K562 (cell line): ENCODE data around the gene PRKAG2. TPM values are rescaled to one million over a fixed set of nuclear protein-coding genes. Genes with fewer than 3 reads are reported as not detected.

ENCODE experiments used
- ATAC-seq: fragments of 200-7000 bp; cut with Tn5 transposase; 3 replicates; pipeline ENCODE4 v1.9.1; 2020; ENCODE audit warnings: moderate library complexity
- BruUV-seq: library from RNA; stranded (reverse); fragments of 400-500 nt; replicated peaks from 2 replicates; lab custom pipeline; 2021; lab: Mats Ljungman, UMichigan
- CTCF ChIA-PET: fragments of 300-600 bp; formaldehyde crosslinking; extraction: SDS; loops from one replicate; lab custom pipeline; 2021; ENCODE audit warnings: low intra/inter-chr PET ratio; lab: Yijun Ruan, JAX
- POLR2A ChIA-PET: fragments of 300-600, 350-650 bp; sonication (Branson Sonifier 250); formaldehyde crosslinking; extraction: SDS; loops from one replicate; lab custom pipeline; 2021; ENCODE audit warnings: antibody characterized with exemption, inconsistent platforms; lab: Yijun Ruan, JAX
- DNase-seq, 4 experiments: peaks; one replicate each; pipeline versions ENCODE4 v3.0.0 to v3.0.0-alpha.2; 2011 to 2018; ENCODE audit warnings: low spot score in 3 of 4, mixed read lengths in 3 of 4; ENCODE audit errors: extremely low read depth in 1 of 4
- FAIRE-seq: peaks from 2 replicates; lab custom pipeline; 2011; peaks lifted over from hg19 to GRCh38; lab: Jason Lieb, UNC
- H2AFZ ChIP-seq: 2 replicates; pipeline ENCODE4 v1.6.0; 2011; ENCODE audit warnings: low read depth, low read length, control low read depth, inconsistent platforms
- H3K27ac ChIP-seq: fragments of 200-600 bp; 3 replicates; pipeline ENCODE4 v1.8.0; 2011; ENCODE audit warnings: low read depth, mild to moderate bottlenecking, control low read depth, inconsistent platforms, low read length, moderate library complexity, mixed read lengths; ENCODE audit errors: extremely low read depth
- H3K27me3 ChIP-seq, 2 experiments: fragments of 300-600 bp in 1 of 2; 2 replicates in 1 of 2; 3 replicates in 1 of 2; pipeline versions ENCODE4 v1.6.0 to v1.8.0; 2011; ENCODE audit warnings: inconsistent platforms in 2 of 2, low read length in 2 of 2, mild to moderate bottlenecking in 1 of 2, mixed read lengths in 1 of 2, moderate library complexity in 1 of 2; ENCODE audit not compliant: control insufficient read depth in 2 of 2, insufficient read depth in 2 of 2
- H3K36me3 ChIP-seq: fragments of 300-600 bp; 3 replicates; pipeline ENCODE4 v1.8.0; 2011; ENCODE audit warnings: mild to moderate bottlenecking, low read length, inconsistent platforms; ENCODE audit not compliant: control insufficient read depth, insufficient read depth
- H3K4me1 ChIP-seq, 2 experiments: fragments of 200-600 bp in 1 of 2; replicated peaks in 1 of 2; 2 replicates in 1 of 2; 3 replicates in 1 of 2; pipeline versions ENCODE4 v1.5.1 to v1.8.0; 2011; ENCODE audit warnings: inconsistent platforms in 2 of 2, low read length in 2 of 2, mild to moderate bottlenecking in 1 of 2, mixed read lengths in 1 of 2, moderate library complexity in 1 of 2; ENCODE audit not compliant: control insufficient read depth in 2 of 2, insufficient read depth in 2 of 2
- H3K4me2 ChIP-seq: 2 replicates; pipeline ENCODE4 v1.6.1; 2011; ENCODE audit warnings: low read length, control low read depth, inconsistent platforms, mixed read lengths; ENCODE audit not compliant: insufficient read depth
- H3K4me3 ChIP-seq: fragments of 200-600 bp; sonication (generic), shearing (Covaris generic); 2 replicates; pipeline ENCODE4 v1.5.1; 2016; ENCODE audit warnings: control low read depth, inconsistent platforms
- H3K79me2 ChIP-seq: fragments of 200-600 bp; 3 replicates; pipeline ENCODE4 v1.8.0; 2011; ENCODE audit warnings: low read length, inconsistent platforms; ENCODE audit not compliant: control insufficient read depth, insufficient read depth
- H3K9ac ChIP-seq, 2 experiments: 2 replicates each; pipeline versions ENCODE4 v1.6.0 to v1.6.1; 2011; ENCODE audit warnings: low read depth in 2 of 2, low read length in 2 of 2, control low read depth in 1 of 2, inconsistent platforms in 1 of 2, mild to moderate bottlenecking in 1 of 2, mixed read lengths in 1 of 2; ENCODE audit not compliant: insufficient read depth in 1 of 2
- H3K9me1 ChIP-seq: one replicate; pipeline ENCODE4 v1.6.0; 2011; ENCODE audit warnings: inconsistent platforms, mild to moderate bottlenecking, low read length, moderate library complexity; ENCODE audit not compliant: control insufficient read depth, insufficient read depth
- H3K9me3 ChIP-seq: replicated peaks from 2 replicates; pipeline ENCODE4 v1.5.1; 2011; ENCODE audit warnings: low read depth, low read length, inconsistent platforms; ENCODE audit not compliant: control insufficient read depth, insufficient read depth
- H4K20me1 ChIP-seq: replicated peaks from 2 replicates; pipeline ENCODE4 v1.6.1; 2011; ENCODE audit warnings: low read length, inconsistent platforms, mixed read lengths; ENCODE audit not compliant: control insufficient read depth, insufficient read depth
- JUN ChIP-seq, 2 experiments: sonication (generic) in 1 of 2; formaldehyde crosslinking in 1 of 2; IDR thresholded peaks; 2 replicates each; pipeline versions ENCODE4 v1.6.1 to v1.8.0; 2012 to 2022; ENCODE audit warnings: borderline replicate concordance in 2 of 2, mild to moderate bottlenecking in 2 of 2, improper control_type of control experiment in 1 of 2, low read depth in 1 of 2, low read length in 1 of 2, missing genetic modification reagents in 1 of 2
- MEIS2 ChIP-seq: fragments of 450-650 bp; IDR thresholded peaks from 2 replicates; pipeline ENCODE4 v1.6.1; 2014; ENCODE audit warnings: mild to moderate bottlenecking; ENCODE audit not compliant: partially characterized antibody
- SREBF2 ChIP-seq: sonication (generic); formaldehyde crosslinking; IDR thresholded peaks from 2 replicates; pipeline ENCODE4 v1.4.0; 2020; ENCODE audit warnings: mild to moderate bottlenecking, missing genetic modification reagents
- ZNF311 ChIP-seq: fragments of 250-450 bp; sonication (Bioruptor Pico); IDR thresholded peaks from 2 replicates; pipeline ENCODE4 v1.4.0; 2020; ENCODE audit warnings: mild to moderate bottlenecking, moderate library complexity
- WGBS: fragments of 100-300 bp; shearing (Covaris generic); methylation state at CpG from one replicate; pipeline ENCODE4 v1.1.6; 2016; ENCODE audit warnings: low coverage, mixed read lengths; ENCODE audit not compliant: insufficient coverage; ENCODE audit errors: missing lambda C conversion rate; 5-methylcytosine and 5-hydroxymethylcytosine counted together
- in situ Hi-C: fragments of 300-500 bp; cut with MboI; formaldehyde crosslinking; loops from 4 replicates; pipeline ENCODE4 v1.15.0; 2018; ENCODE audit warnings: inconsistent platforms, mixed read lengths
- intact Hi-C: fragments of 100-400 bp; cut with micrococcal nuclease; formaldehyde crosslinking; loops from 2 replicates; pipeline ENCODE4 v1.14.2; 2022
- polyA plus RNA-seq, 8 experiments: library from polyadenylated mRNA; depleted of rRNA in 4 of 8; stranded (reverse) in 5 of 8; unstranded in 3 of 8; fragments of >200 nt; fragmentation: Nextera tagmentation in 2 of 8; fragmentation: Illumina TruSeq in 1 of 8; extraction: Ambion mirVana in 2 of 8; extraction: Trizol in 1 of 8; gene quantifications; 2 replicates each; pipeline versions ENCODE4 v1.2.1 to v1.2.3, GENCODE V29; 2011 to 2014; ENCODE audit warnings: inconsistent platforms in 1 of 8, missing spikeins in 1 of 8
- total RNA-seq, 7 experiments: library from RNA; depleted of rRNA in 6 of 7; stranded (reverse); fragments of >200 nt in 6 of 7; fragmentation: Illumina TruSeq in 2 of 7; extraction: Trizol in 2 of 7; gene quantifications; 2 replicates each; pipeline versions ENCODE4 v1.2.1 to v1.2.3, GENCODE V29; 2011 to 2021; ENCODE audit warnings: low replicate concordance in 1 of 7
- TF ChIP-seq, protein P1 (sequence below): fragments of 450-650 bp; conservative IDR thresholded peaks from 2 replicates; pipeline ENCODE4 v1.6.1; 2016; ENCODE audit warnings: missing genetic modification characterization, low read depth, mild to moderate bottlenecking, control low read depth, missing compliant biosample characterization
- TF ChIP-seq, protein P2 (sequence below): fragments of 250-450 bp; sonication (Bioruptor Pico); IDR thresholded peaks from 2 replicates; pipeline ENCODE4 v1.4.0; 2020

The PRKAG2 gene
- total and polyA plus RNA-seq, 9 of the 15 experiments (the other 6 are each of a cell fraction or from before 2014, with no cell fraction given), result 0.99 to 5.6 (median 3.3) TPM

DNA sequence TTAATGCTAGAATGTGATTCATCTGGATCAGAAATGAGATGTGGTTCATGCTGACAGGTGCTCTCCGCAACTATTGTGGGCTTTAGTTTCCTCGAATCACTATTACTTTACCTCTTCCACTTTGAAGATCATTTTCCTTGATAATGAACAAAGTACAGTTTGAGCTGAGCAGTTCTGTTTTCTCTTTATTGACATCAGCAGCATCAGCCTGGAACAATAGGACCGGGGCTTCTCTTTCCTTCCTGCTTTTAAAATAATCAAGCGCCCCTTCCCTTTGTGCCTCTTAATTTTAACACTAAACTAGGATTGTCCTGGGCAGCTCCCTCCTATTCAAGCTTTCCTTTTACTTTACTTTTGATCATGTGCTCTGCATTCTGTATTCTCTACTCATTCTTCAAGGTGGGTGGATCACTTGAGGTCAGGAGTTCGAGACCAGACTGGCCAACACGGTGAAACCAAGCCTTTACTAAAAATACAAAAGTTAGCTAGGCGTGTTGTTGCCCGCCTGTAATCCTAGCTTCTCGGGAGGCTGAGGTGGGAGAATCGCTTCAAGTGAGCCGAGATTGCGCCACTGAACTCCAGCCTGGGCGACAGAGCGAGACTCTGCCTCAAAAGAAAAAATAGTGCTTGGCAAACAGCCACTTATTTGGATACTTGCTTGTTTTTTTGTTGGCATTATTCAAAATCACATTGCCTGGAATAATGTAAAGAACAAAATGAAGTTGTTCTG is 290.2 kb downstream of the PRKAG2 start:
- H3K4me2 ChIP-seq, result no peak overlapping the region
- in situ Hi-C loops, result no loop called here
- no peak overlapping the region for H3K9ac ChIP-seq

More for the DNA sequence above, 290.2 kb downstream of the PRKAG2 start:
- Histone ChIP-seq H4K20me1 (peaks cover 8% of the 10 kb centered on the region), H3K4me1 (no peaks in the 10 kb centered on the region), H3K36me3 (no peaks in the 10 kb centered on the region), H3K9me1 (no peaks in the 10 kb centered on the region), H3K27ac (no peak overlapping the region), H3K9me3 (no peaks in the 10 kb centered on the region)
- no TSS peak for BruUV-seq
- ATAC-seq (no peak), FAIRE-seq (no peak)
- intact Hi-C loops, result no loop called here
- TF ChIP-seq, protein P1, sequence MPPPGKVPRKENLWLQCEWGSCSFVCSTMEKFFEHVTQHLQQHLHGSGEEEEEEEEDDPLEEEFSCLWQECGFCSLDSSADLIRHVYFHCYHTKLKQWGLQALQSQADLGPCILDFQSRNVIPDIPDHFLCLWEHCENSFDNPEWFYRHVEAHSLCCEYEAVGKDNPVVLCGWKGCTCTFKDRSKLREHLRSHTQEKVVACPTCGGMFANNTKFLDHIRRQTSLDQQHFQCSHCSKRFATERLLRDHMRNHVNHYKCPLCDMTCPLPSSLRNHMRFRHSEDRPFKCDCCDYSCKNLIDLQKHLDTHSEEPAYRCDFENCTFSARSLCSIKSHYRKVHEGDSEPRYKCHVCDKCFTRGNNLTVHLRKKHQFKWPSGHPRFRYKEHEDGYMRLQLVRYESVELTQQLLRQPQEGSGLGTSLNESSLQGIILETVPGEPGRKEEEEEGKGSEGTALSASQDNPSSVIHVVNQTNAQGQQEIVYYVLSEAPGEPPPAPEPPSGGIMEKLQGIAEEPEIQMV, result no peak
- TF ChIP-seq, protein P2, sequence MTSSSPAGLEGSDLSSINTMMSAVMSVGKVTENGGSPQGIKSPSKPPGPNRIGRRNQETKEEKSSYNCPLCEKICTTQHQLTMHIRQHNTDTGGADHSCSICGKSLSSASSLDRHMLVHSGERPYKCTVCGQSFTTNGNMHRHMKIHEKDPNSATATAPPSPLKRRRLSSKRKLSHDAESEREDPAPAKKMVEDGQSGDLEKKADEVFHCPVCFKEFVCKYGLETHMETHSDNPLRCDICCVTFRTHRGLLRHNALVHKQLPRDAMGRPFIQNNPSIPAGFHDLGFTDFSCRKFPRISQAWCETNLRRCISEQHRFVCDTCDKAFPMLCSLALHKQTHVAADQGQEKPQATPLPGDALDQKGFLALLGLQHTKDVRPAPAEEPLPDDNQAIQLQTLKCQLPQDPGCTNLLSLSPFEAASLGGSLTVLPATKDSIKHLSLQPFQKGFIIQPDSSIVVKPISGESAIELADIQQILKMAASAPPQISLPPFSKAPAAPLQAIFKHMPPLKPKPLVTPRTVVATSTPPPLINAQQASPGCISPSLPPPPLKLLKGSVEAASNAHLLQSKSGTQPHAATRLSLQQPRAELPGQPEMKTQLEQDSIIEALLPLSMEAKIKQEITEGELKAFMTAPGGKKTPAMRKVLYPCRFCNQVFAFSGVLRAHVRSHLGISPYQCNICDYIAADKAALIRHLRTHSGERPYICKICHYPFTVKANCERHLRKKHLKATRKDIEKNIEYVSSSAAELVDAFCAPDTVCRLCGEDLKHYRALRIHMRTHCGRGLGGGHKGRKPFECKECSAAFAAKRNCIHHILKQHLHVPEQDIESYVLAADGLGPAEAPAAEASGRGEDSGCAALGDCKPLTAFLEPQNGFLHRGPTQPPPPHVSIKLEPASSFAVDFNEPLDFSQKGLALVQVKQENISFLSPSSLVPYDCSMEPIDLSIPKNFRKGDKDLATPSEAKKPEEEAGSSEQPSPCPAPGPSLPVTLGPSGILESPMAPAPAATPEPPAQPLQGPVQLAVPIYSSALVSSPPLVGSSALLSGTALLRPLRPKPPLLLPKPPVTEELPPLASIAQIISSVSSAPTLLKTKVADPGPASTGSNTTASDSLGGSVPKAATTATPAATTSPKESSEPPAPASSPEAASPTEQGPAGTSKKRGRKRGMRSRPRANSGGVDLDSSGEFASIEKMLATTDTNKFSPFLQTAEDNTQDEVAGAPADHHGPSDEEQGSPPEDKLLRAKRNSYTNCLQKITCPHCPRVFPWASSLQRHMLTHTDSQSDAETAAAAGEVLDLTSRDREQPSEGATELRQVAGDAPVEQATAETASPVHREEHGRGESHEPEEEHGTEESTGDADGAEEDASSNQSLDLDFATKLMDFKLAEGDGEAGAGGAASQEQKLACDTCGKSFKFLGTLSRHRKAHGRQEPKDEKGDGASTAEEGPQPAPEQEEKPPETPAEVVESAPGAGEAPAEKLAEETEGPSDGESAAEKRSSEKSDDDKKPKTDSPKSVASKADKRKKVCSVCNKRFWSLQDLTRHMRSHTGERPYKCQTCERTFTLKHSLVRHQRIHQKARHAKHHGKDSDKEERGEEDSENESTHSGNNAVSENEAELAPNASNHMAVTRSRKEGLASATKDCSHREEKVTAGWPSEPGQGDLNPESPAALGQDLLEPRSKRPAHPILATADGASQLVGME (CRISPR knock-in tag), result no peak
- no peak for TF ChIP-seq MEIS2
- no peak for TF ChIP-seq SREBF2 (CRISPR knock-in tag)
- no peak for TF ChIP-seq ZNF311 (CRISPR knock-in tag)
- no peak for TF ChIP-seq JUN (IDR thresholded peaks at IDR 0.05; ENCODE audit: borderline replicate concordance, low read depth, low read length)
- TF ChIP-seq JUN (CRISPR knock-in tag; IDR thresholded peaks at IDR 0.05; ENCODE audit: borderline replicate concordance), result no peak
- TF ChIP-seq, all 486 proteins: peak for 0
- peaks cover 56 to 66% of the 10 kb centered on the region in 2 experiments for H3K27me3 ChIP-seq
- 4% methylated on average over 14 of the region's 14 CpGs for WGBS
- H2AFZ ChIP-seq, result no peak overlapping the region
- POLR2A ChIA-PET, result interaction anchor here (1.2 to 1.8 kb wide), 2 partner anchors 12 to 14 kb away, joined by 3 to 7 read pairs; no protein-coding TSS in a partner anchor
- H3K4me3 ChIP-seq, result no peak overlapping the region
- CTCF ChIA-PET, result no interaction called here
- DNase-seq, result no peak
- no peaks in the 10 kb centered on the region for H3K79me2 ChIP-seq
